ENCODE results near the gene POR. TPM values are rescaled to one million over a fixed set of nuclear protein-coding genes. Genes with fewer than 3 reads are reported as not detected.
"Not testable (repeated sequence)": the region's sequence is repeated elsewhere in the genome, so short reads cannot be mapped to it uniquely, and the experiment has no call there.

Gene POR
- total and polyA plus RNA-seq, 8 donors: 41.4 to 210 (median 52.1) TPM

GRCh38 chr7:75879771-75880184, 35.2 kb upstream of the POR start:
- Histone ChIP-seq H3K9me3 (no peaks in the 10 kb centered on the region), H3K27ac (peak overlapping the region; percentile 67 to 81), H3K36me3 (peaks cover 0 to 35% of the 10 kb centered on the region in 2 donors), H3K27me3 (no peaks in the 10 kb centered on the region), H3K4me3 (peak overlapping the region; percentile 76 to 99), H3K4me1 (peaks cover 13 to 53% of the 10 kb centered on the region in 2 donors)
- TF ChIP-seq CTCF (IDR thresholded peaks at IDR 0.05): no peak
- intact Hi-C loops (cut with DNase I): loop anchor here in 1 of 2 donors (10.0 kb wide), 1 partner anchor 115 kb away; the partner anchor contains the start of gene TMEM120A
- ATAC-seq: no peak
- DNase-seq: no peak

DNA sequence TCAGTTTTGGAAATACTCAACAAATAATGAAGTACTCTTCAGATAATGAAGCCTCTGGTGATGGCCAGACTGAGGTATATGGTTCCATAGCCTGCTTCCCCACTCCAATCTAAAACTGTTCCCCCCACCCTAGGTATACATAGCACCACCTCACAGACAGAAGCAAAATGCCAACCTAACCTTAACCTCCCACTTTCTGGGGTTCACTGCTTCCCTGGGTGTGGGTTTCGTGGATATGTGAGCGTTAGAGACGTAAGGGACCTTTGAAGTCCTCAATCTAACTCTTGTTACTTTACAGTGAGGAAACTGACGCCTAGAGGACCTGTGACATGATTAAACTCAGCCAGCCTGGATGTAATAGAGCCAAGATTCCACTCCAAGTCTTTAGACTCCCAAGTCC, 34.7 kb upstream of the POR start:
- Histone ChIP-seq H3K36me3 (peaks cover 0 to 40% of the 10 kb centered on the region in 2 donors), H3K27me3 (no peaks in the 10 kb centered on the region)

DNA sequence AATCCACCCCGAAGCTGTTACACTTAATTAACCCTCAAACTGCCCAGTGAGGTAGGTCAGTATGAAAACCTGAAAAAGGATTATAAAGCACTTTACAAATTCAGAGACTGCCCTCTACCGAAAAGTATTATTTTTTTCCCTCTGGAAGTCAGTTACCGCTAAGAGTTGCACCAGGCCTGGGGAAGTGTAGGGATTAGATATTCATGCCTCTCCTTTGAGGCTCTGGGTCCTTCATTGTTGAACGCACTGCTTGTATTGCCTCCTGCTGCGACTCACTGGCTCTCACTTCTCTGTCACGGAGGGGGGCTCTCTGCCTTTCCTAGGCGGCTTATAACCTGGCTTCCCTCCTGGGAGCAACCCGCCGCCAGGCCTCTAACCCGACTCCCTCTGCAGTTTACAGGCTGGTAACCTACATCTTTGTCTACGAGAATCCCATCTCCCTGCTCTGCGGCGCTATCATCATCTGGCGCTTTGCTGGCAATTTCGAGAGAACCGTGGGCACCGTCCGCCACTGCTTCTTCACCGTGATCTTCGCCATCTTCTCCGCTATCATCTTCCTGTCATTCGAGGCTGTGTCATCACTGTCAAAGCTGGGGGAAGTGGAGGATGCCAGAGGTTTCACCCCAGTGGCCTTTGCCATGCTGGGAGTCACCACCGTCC, 33.4 kb upstream of the POR start:
- Histone ChIP-seq H3K4me3 (no peak overlapping the region), H3K27me3 (no peaks in the 10 kb centered on the region), H3K4me1 (peaks cover 13 to 38% of the 10 kb centered on the region in 2 donors), H3K27ac (no peak overlapping the region), H3K36me3 (peaks cover 0 to 53% of the 10 kb centered on the region in 2 donors), H3K9me3 (no peaks in the 10 kb centered on the region)
- ATAC-seq (no peak), DNase-seq (no peak)
- intact Hi-C loops (cut with DNase I): loop anchor here in 1 of 2 donors (10.0 kb wide), 1 partner anchor 113 kb away; the partner anchor contains the start of gene TMEM120A
- no peak for TF ChIP-seq CTCF (IDR thresholded peaks at IDR 0.05)

More for the DNA sequence above, 34.7 kb upstream of the POR start:
- Histone ChIP-seq H3K4me1 (peaks cover 13 to 48% of the 10 kb centered on the region in 2 donors), H3K9me3 (no peaks in the 10 kb centered on the region), H3K27ac (no peak overlapping the region), H3K4me3 (peak overlapping the region in 1 of 2 donors; percentile 99)
- no peak for TF ChIP-seq CTCF (IDR thresholded peaks at IDR 0.05)
- intact Hi-C loops (cut with DNase I): loop anchor here in 1 of 2 donors (10.0 kb wide), 1 partner anchor 115 kb away; the partner anchor contains the start of gene TMEM120A
- no peak for DNase-seq
- ATAC-seq: no peak

DNA sequence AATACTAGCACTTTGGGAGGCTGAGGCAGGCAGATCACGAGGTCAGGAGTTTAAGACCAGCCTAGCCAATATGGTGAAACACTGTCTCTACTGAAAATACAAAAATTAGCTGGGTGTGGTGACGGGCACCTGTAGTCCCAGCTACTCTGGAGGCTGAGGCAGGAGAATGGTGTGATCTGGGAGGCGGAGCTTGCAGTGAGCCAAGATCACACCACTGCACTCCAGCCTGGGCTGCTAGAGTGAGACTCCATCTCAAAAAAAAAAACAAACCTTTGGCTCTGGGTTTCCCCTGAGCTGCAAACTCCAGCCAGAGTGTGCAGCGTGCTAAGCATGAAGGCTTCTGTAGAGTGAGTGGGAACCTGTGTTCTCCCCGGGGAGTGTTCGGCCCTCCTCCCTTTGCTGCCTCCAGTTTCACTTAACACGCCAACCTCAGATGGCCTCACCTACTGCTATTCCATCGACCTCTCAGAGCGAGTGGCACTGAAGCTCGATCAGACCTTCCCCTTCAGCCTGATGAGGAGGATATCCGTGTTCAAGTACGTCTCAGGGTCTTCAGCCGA, 31.6 kb upstream of the POR start:
- H3K27me3 ChIP-seq, H3K27ac ChIP-seq, H3K9me3 ChIP-seq, DNase-seq, H3K4me3 ChIP-seq, ATAC-seq: not testable (repeated sequence)
- intact Hi-C loops (cut with DNase I): loop anchor here in 1 of 2 donors (10.0 kb wide), 1 partner anchor 111 kb away; the partner anchor contains the start of gene TMEM120A
- Histone ChIP-seq H3K36me3 (peaks cover 0 to 71% of the 10 kb centered on the region in 2 donors), H3K4me1 (peaks cover 11 to 20% of the 10 kb centered on the region in 2 donors)

DNA sequence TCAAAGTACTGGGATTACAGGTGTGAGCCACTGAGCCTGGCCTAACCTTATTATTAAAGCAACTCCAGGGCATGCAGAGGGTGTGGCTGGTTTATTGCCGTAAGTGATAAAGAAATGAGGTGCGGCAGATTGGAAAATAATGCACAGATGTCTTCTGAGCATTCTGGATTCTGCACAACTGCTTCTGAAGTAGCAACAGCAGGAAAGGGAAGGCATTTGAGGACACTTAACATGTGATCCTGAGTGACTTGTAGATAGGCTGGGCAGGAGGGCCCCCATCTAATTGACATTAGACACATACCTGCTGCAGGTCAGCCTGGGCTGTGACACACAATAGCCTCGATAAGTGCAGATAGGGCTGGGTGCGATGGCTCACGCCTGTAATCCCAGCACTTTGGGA, 30.5 kb upstream of the POR start:
- peaks cover 0 to 77% of the 10 kb centered on the region in 2 donors for H3K36me3 ChIP-seq
- no peak for TF ChIP-seq CTCF (IDR thresholded peaks at IDR 0.05)

More for the DNA sequence above, 30.5 kb upstream of the POR start:
- ATAC-seq (no peak), DNase-seq (no peak)
- peaks cover 11 to 17% of the 10 kb centered on the region in 2 donors for H3K4me1 ChIP-seq
- H3K4me3 ChIP-seq: no peak overlapping the region
- intact Hi-C loops (cut with DNase I): loop anchor here in 1 of 2 donors (10.0 kb wide), 1 partner anchor 110 kb away; the partner anchor contains the start of gene TMEM120A
- H3K9me3 ChIP-seq: no peaks in the 10 kb centered on the region
- H3K27ac ChIP-seq: no peak overlapping the region
- no peaks in the 10 kb centered on the region for H3K27me3 ChIP-seq

Data from left lung (tissue), 10 donors.